T-helper 2 cell treated with Interferon-gamma antibody and Interleukin-4, amounts not matched to agents 5 μg/mL and 100 μg/mL, for 36 hours (primary cell): ENCODE data around the gene DNM3.

Source experiments
- DNase-seq: peaks from one replicate; pipeline ENCODE4 v3.0.0; 2021; ENCODE audit warnings: low spot score
- H3K27ac Mint-ChIP-seq: one replicate; pipeline ENCODE4 v1.8.0; 2021; ENCODE audit warnings: mild to moderate bottlenecking, mixed read lengths
- H3K27me3 Mint-ChIP-seq: one replicate; pipeline ENCODE4 v1.8.0; 2021; ENCODE audit warnings: low read depth, mixed read lengths
- H3K36me3 Mint-ChIP-seq: one replicate; pipeline ENCODE4 v1.8.0; 2021; ENCODE audit warnings: low read depth, mixed read lengths
- H3K4me1 Mint-ChIP-seq: one replicate; pipeline ENCODE4 v1.8.0; 2021; ENCODE audit warnings: low read depth, mixed read lengths
- H3K4me3 Mint-ChIP-seq: one replicate; pipeline ENCODE4 v1.8.0; 2022; ENCODE audit warnings: mild to moderate bottlenecking, moderate library complexity, mixed read lengths
- H3K9me3 Mint-ChIP-seq: one replicate; pipeline ENCODE4 v1.8.0; 2021; ENCODE audit warnings: mixed read lengths

The DNM3 gene

GRCh38 chr1:171803461-171804022, 37.8 kb upstream of the DNM3 start:
- Mint-ChIP-seq H3K27me3 (no peaks in the 10 kb centered on the region), H3K4me1 (peaks cover 8% of the 10 kb centered on the region), H3K36me3 (peaks cover 4% of the 10 kb centered on the region), H3K4me3 (no peak overlapping the region), H3K27ac (no peak overlapping the region), H3K9me3 (no peaks in the 10 kb centered on the region)
- no peak for DNase-seq

GRCh38 chr1:171805395-171806115, 35.7 kb upstream of the DNM3 start:
- Mint-ChIP-seq H3K4me1 (peaks cover 8% of the 10 kb centered on the region), H3K9me3 (no peaks in the 10 kb centered on the region), H3K4me3 (peak overlapping the region; percentile 32), H3K36me3 (peaks cover 2% of the 10 kb centered on the region), H3K27me3 (no peaks in the 10 kb centered on the region), H3K27ac (no peak overlapping the region)
- no peak for DNase-seq

GRCh38 chr1:171807556-171807955, 33.7 kb upstream of the DNM3 start:
- Mint-ChIP-seq H3K36me3 (no peaks in the 10 kb centered on the region), H3K27ac (no peak overlapping the region), H3K4me1 (peaks cover 8% of the 10 kb centered on the region), H3K9me3 (no peaks in the 10 kb centered on the region), H3K27me3 (no peaks in the 10 kb centered on the region), H3K4me3 (no peak overlapping the region)
- DNase-seq: no peak

- H3K4me1 Mint-ChIP-seq: peaks cover 8% of the 10 kb centered on the region
- no peak overlapping the region for H3K27ac Mint-ChIP-seq
- H3K9me3 Mint-ChIP-seq: no peaks in the 10 kb centered on the region
- H3K36me3 Mint-ChIP-seq: no peaks in the 10 kb centered on the region
- no peak for DNase-seq
- no peaks in the 10 kb centered on the region for H3K27me3 Mint-ChIP-seq
- no peak overlapping the region for H3K4me3 Mint-ChIP-seq
These were observed 31.5 kb upstream of the DNM3 start for GRCh38 chr1:171809834-171810233.

GRCh38 chr1:171811672-171812071, 29.6 kb upstream of the DNM3 start:
- peaks cover under 1% of the 10 kb centered on the region for H3K4me1 Mint-ChIP-seq
- no peak overlapping the region for H3K4me3 Mint-ChIP-seq
- no peaks in the 10 kb centered on the region for H3K36me3 Mint-ChIP-seq
- no peak for DNase-seq
- H3K27ac Mint-ChIP-seq: no peak overlapping the region
- no peaks in the 10 kb centered on the region for H3K9me3 Mint-ChIP-seq
- no peaks in the 10 kb centered on the region for H3K27me3 Mint-ChIP-seq

GRCh38 chr1:171814692-171815091, 26.6 kb upstream of the DNM3 start:
- no peak overlapping the region for H3K27ac Mint-ChIP-seq
- DNase-seq: no peak
- peaks cover 11% of the 10 kb centered on the region for H3K4me1 Mint-ChIP-seq
- H3K27me3 Mint-ChIP-seq: no peaks in the 10 kb centered on the region
- no peaks in the 10 kb centered on the region for H3K36me3 Mint-ChIP-seq
- H3K9me3 Mint-ChIP-seq: no peaks in the 10 kb centered on the region
- no peak overlapping the region for H3K4me3 Mint-ChIP-seq

GRCh38 chr1:171816300-171816901, 24.9 kb upstream of the DNM3 start:
- no peak overlapping the region for H3K4me3 Mint-ChIP-seq
- H3K27me3 Mint-ChIP-seq: no peaks in the 10 kb centered on the region
- H3K9me3 Mint-ChIP-seq: no peaks in the 10 kb centered on the region
- H3K4me1 Mint-ChIP-seq: peaks cover 11% of the 10 kb centered on the region
- no peak for DNase-seq
- H3K27ac Mint-ChIP-seq: no peak overlapping the region
- H3K36me3 Mint-ChIP-seq: no peaks in the 10 kb centered on the region

- H3K27ac Mint-ChIP-seq: no peak overlapping the region
- no peaks in the 10 kb centered on the region for H3K36me3 Mint-ChIP-seq
- H3K27me3 Mint-ChIP-seq: no peaks in the 10 kb centered on the region
- H3K9me3 Mint-ChIP-seq: no peaks in the 10 kb centered on the region
- peak overlapping the region; percentile 24 for H3K4me3 Mint-ChIP-seq
- DNase-seq: peak; percentile 67
- peaks cover 11% of the 10 kb centered on the region for H3K4me1 Mint-ChIP-seq
These were observed 23.6 kb upstream of the DNM3 start for GRCh38 chr1:171817511-171818265.

GRCh38 chr1:171819946-171820345, 21.4 kb upstream of the DNM3 start:
- H3K4me1 Mint-ChIP-seq: peaks cover 11% of the 10 kb centered on the region
- no peaks in the 10 kb centered on the region for H3K36me3 Mint-ChIP-seq
- H3K4me3 Mint-ChIP-seq: no peak overlapping the region

GRCh38 chr1:171826973-171827372, 14.3 kb upstream of the DNM3 start:
- DNase-seq: no peak
- Mint-ChIP-seq H3K27ac (no peak overlapping the region), H3K27me3 (no peaks in the 10 kb centered on the region), H3K36me3 (peaks cover 5% of the 10 kb centered on the region), H3K4me3 (no peak overlapping the region), H3K9me3 (peaks cover 26% of the 10 kb centered on the region), H3K4me1 (no peaks in the 10 kb centered on the region)

More at GRCh38 chr1:171819946-171820345, 21.4 kb upstream of the DNM3 start:
- Mint-ChIP-seq H3K27me3 (no peaks in the 10 kb centered on the region), H3K9me3 (peaks cover 2% of the 10 kb centered on the region), H3K27ac (no peak overlapping the region)
- DNase-seq: no peak

GRCh38 chr1:171828794-171829193, 12.5 kb upstream of the DNM3 start:
- no peaks in the 10 kb centered on the region for H3K27me3 Mint-ChIP-seq
- no peaks in the 10 kb centered on the region for H3K4me1 Mint-ChIP-seq
- no peak overlapping the region for H3K27ac Mint-ChIP-seq
- peaks cover 5% of the 10 kb centered on the region for H3K36me3 Mint-ChIP-seq
- DNase-seq: no peak
- H3K4me3 Mint-ChIP-seq: no peak overlapping the region
- peaks cover 26% of the 10 kb centered on the region for H3K9me3 Mint-ChIP-seq

- Mint-ChIP-seq H3K36me3 (no peaks in the 10 kb centered on the region), H3K27me3 (no peaks in the 10 kb centered on the region), H3K4me1 (no peaks in the 10 kb centered on the region), H3K4me3 (no peak overlapping the region), H3K9me3 (peaks cover 3% of the 10 kb centered on the region), H3K27ac (no peak overlapping the region)
- DNase-seq: no peak
These were observed 8.0 kb upstream of the DNM3 start for GRCh38 chr1:171833091-171833825.

GRCh38 chr1:171834821-171835220, 6.5 kb upstream of the DNM3 start:
- H3K4me3 Mint-ChIP-seq: no peak overlapping the region
- no peaks in the 10 kb centered on the region for H3K4me1 Mint-ChIP-seq
- no peak overlapping the region for H3K27ac Mint-ChIP-seq
- H3K36me3 Mint-ChIP-seq: no peaks in the 10 kb centered on the region
- no peak for DNase-seq
- no peaks in the 10 kb centered on the region for H3K9me3 Mint-ChIP-seq
- H3K27me3 Mint-ChIP-seq: peaks cover 5% of the 10 kb centered on the region
